ENCODE data around the gene SHISAL2B.
A peak's percentile ranks its signal among the peaks of the same experiment; 100 is the strongest.
"Not testable (repeated sequence)": the region's sequence is repeated elsewhere in the genome, so short reads cannot be mapped to it uniquely, and the experiment has no call there.

The SHISAL2B gene

DNA sequence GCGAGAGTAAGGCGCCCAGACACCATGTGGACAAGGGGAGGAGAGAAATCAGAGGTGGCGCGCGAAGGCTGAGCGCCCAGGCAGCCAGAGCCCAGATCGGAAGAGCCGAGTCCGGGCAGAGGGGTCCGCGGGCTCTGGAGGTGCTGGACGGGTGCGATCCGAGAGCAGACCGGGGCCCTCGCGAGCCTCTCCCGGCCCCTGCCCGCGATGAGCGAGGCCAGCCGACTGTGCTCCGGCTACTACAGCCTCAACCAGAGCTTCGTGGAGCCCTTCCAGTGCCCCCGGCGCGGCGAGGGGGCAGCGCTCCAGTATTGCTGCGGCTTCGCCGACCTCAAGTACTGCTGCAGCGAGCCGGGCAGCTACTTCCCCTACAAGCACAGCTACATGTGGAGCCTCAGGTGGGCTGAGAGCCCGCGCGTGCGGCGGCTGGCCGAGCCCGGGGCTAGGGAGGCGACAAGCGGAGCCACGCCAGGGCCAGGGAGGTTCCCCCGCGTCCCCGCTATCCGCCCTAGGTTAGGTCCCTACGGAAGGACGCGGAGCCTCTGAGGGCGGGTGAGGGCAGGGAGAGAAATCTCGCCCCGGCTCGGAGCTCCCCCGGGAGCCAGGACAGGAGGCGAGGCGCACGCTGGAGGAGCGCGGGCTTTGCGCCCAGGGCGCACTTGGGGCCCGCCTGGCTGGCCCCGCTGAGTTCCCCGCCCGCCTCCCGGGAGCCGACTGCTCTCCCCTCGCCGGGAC is at the start of gene SHISAL2B:
Gene SHISAL2B (plus strand): TSS at position 87 of the 735 bp plus-strand sequence. CDS start 121 bp downstream, at position 208.
- FAIRE-seq, result no peak
- DNase-seq (ENCODE audit: low spot score), result peak; percentile 56

DNA sequence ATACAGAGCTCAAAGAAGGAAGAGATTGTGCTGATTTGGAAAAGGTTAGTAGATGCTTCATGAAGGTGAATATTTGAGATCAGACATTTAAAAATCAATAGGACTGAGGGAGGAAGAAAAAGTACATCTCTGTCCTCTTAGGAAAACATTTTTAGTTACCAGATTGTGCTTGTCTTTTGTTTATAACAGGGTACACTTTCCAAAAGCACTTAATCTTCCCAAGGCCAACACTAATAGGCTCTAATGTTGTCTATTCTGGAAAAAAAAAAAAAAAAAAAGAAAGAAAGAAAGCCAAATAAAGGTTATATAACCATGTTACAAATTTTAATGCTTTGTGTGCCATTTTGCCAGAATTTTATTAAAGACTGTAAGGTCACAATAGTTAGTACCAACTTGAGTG is 45.5 kb upstream of the SHISAL2B start:
- DNase-seq (ENCODE audit: low spot score) (no peak), FAIRE-seq (no peak)

DNA sequence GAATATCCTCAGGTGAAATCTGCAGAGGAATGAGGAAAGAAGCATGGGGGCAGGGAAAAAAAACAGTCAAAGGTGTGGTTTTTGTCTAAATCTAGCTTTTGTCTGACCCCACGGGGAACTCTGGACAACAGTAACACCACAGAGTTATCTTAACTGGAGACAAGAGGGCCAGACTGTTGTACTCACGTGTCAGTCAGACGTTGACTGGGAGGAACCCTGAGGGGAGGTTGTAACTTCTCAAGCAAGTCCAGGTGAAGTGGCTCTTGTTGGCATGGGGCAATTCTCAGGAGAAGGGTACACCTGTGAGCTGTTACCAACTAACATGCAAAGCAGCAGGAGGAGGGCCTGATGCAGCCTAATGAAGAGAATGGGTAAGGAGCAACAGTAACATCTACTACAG is 44.1 kb upstream of the SHISAL2B start:
- no peak for DNase-seq (ENCODE audit: low spot score)

DNA sequence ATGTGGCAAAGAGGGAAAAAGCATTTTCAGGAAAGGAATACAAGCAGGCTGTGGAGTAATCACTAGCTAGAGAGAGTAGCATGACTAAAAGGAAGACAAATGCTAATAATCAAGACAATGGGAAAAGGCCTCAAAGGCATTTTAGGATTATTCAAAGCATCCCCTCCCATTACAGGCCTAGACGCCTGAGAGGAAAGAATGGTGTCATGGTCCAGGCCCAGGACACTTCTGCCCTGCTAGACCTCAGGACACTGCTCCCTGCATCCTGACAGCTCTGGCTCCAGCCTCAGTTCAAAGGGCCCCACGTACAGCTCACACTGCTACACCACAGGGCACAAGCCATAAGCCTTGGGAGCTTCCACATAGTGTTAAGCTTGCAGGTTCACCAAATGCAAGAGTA is 40.8 kb upstream of the SHISAL2B start:
- no peak for FAIRE-seq
- DNase-seq (ENCODE audit: low spot score), result no peak

More for the DNA sequence above, 44.1 kb upstream of the SHISAL2B start:
- FAIRE-seq, result no peak

DNA sequence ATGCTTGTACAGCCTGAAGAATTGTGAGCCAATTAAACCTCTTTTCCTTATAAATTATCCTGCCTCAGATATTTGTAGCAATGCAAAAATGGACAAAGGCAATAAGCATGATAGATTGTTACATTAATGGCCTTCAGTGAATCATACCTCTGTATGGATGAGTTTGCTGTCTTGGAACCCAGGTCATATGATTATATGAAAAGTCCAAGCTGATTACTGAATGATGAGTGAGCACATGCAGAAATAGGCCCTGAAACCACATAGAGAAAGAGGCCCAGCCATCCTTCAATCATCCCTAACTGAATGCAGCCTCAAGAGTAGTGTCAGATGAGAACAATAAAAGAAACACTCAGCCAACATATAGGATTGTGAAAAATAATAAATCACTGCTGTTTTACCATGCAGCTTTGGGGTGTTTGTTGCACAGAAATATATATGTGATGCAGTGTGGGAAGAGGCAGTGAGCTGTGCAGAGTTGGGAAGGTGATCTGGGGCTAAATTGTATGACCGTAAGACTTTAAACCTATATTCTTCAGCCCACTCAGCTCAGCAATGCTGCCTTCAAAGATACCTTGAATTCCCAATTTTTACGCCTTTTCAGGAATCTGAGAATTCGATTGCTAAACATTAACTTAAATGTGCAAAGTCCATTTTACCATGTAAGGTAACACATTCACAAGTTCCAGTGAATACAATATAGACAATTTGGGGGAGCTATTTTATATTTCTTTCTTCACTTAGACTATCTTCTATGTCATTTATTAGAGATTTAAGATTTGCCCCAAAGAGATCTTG is 36.3 kb upstream of the SHISAL2B start:
- DNase-seq (ENCODE audit: low spot score) (no peak), FAIRE-seq (no peak)

DNA sequence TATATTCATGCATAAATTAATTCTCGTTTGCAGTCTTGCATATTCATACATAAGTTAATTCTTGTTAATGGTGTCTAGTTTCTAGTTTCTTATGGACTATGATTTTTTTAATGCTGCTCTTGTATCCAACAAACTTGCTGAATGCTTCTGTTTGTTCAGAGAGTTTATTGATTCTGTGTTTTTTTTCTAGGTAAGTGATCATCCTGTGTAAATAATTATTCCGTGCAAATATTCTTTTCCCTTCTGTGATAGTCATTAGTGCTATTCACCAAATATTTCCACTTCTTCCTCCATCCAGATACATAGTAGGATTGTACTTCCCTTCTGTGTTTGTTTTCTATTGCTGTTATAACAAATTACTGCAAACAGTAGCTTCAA is 35.8 kb upstream of the SHISAL2B start:
- DNase-seq (ENCODE audit: low spot score), result no peak
- no peak for FAIRE-seq

DNA sequence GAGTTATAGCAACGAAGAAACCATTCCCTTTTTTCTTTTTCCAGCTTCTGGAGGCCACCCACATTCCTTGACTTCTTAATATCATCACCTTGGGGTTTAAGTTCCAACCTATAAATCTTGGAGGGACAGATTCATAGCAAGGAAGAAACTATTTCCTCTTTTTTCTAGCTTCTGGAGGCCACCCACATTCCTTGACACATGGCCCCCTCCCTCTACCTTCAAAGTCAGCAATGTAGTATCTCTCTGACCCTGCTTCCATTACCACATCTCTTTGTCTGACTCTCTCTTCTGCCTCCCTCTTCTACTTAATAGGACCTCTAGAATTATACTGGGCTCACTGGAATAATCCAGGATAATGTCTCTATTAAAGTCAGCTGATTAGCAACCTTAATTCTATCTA is 34.7 kb upstream of the SHISAL2B start:
- no peak for DNase-seq (ENCODE audit: low spot score)
- no peak for FAIRE-seq

DNA sequence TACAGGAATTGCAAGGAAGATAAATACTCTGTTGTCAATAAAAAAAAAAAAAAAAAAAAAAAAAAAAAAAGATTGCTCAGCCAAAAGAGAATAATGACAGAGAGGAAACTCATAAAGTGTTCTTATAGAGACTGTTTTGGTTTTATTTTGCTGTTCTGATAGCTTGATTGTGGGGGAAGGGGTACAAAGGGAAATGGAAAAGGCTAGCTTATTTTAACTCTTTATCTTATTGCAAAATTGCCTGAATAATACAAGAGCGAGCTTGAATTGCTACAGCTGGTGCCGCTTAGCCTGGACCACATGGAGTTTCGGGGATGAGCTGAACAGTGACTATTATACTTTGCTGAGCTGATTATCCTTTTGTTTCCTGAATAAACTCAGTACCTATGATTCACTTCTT is 31.0 kb upstream of the SHISAL2B start:
- FAIRE-seq (no peak), DNase-seq (ENCODE audit: low spot score) (no peak)

DNA sequence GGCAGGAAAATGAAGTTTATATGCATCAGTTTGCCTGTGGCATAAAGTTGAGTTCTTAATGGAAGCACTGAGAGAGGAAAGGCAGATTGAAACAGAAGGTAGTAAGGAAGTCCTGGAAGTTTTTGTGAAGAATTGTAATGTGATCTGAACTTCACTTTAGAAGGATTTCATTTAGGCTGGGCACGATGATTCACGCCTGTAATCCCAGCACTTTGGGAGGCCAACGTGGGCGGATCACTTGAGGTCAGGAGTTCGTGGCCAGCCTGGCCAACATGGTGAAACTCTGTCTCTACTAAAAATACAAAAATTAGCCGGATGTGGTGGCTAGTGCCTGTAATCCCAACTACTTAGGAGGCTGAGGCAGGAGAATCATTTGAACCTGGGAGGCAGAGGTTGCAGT is 27.1 kb upstream of the SHISAL2B start:
- DNase-seq (ENCODE audit: low spot score); FAIRE-seq: not testable (repeated sequence)

DNA sequence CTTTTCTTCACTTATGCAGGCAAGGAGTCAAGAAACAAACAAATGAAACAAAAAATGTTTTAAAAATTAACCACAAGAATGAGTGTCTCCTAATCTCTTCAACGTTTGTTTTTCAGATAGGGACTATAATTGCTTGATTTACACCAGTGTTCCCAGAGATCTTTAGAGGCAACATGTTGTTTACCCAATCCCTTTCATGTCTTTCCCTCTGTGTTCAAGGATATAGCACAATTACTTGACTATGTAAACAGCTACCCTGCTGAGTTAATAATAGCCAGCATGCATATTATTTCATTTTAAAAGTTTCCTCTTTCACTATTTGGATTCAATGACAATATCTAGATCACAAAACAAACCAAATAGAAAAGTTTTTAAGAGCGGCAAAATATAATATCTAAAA is 25.1 kb upstream of the SHISAL2B start:
- FAIRE-seq (no peak), DNase-seq (ENCODE audit: low spot score) (no peak)

DNA sequence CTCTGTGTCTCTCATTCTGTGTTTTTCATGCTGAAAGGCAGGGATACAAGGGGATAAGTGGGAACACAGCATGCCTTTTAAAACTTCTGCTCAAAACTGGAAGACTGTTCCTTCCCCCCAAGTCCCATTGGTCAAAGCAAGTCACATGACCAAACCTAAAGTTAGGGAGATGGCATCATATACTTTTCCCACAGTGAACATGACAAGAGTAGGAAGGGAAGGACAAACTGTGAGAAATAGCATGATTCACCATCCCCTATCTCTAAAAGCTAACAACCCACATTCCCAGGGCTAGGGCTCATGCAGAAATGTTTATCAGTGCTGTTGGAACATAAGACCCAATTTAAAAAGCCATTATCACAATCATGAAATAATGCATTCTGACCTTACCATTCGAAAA is 24.2 kb upstream of the SHISAL2B start:
- no peak for FAIRE-seq
- no peak for DNase-seq (ENCODE audit: low spot score)

DNA sequence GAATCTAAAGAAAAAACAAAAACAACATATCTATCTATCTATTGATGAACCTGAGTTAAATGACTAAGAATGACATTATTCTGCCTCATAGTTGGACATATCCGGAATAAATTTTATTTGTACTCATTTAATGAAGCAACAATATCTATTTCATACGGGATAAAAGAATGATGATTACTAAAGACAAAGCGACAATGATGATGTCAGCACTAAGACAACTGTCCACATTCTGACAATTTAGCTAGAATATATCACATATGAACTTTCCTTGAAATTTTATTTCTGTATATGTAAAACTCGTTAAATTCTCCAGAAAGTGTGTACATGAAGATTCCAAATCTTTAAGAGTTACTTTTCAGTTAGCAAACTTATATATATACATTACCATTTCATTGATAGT is 23.2 kb upstream of the SHISAL2B start:
- no peak for DNase-seq (ENCODE audit: low spot score)
- FAIRE-seq, result no peak

DNA sequence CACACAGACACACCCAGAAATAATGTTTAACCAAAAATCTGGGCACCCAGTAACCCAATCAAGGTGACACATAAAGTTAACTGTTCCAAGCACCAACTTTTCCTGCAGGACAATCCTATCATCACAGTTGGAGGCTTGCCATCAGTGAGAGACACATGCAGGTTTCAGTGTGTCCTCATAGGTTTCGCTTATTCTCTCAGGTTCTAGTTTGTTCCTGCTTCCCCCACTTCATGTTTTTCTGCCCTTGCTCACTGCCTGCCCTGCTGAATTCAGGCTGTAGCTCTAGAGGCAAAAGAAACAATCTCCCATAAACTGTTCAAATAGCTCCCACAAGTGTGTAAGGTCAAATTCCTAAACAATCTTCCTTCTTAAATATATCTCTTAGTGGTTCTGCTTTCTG is 20.0 kb upstream of the SHISAL2B start:
- FAIRE-seq, result no peak
- DNase-seq (ENCODE audit: low spot score), result no peak

DNA sequence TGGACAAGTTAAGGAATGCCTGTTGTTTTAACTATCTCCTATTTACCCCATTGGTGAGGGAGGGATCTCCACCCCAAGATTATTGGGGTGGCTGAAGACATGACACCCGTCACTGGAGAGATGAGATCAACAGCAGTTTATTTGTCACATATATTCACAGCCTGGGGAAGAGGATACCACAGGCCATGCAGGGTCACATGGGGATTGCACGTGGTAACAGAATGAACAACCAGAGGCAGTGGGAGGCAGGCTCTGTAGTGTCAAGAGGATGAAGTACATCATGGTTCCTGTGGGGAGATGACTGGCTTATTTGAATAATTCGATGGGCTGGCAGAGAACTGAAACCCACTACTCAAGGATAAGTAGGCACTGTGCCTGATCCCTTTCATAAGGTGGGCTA is 18.6 kb upstream of the SHISAL2B start:
- FAIRE-seq (no peak), DNase-seq (ENCODE audit: low spot score) (no peak)

DNA sequence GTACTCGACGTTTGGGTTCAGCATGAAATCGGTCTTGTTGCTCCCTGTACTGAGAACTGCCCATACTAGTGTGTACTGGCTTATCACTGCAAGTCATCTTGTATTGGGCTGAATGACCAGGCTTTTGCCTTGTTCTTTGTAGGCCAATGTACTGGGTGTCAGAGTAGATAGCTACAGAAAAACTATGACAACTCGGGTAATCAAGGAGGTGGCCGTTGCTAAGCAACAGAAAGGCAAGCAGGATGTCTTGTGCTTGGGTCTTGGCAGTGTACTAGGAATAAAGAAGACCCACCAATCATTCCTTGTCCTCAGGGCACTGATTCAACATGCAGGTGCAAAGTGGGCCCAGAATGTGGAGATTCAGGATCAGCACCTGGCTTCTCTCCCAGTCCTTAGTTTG is 11.9 kb upstream of the SHISAL2B start:
- DNase-seq (ENCODE audit: low spot score), result no peak

DNA sequence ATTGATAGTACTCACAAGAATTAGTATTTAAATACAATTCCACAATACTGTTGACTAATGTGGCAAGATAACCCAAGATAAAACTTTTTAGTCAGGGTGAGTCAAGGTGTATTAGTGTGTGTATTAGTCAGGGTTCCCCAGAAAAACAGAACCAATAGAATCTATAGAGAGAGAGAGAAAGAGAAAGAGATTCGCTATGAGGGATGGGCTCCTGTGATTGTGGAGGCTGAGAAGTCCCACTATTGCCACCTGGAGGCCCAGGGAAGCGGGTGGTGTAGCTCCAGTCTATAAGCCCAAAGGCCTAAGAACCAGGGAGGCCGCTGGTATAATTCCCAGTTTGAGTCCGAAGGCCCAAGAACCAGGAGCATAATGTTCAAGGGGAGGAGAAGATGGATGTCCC is 10.0 kb upstream of the SHISAL2B start:
- DNase-seq (ENCODE audit: low spot score), result peak; percentile 19

More for the DNA sequence above, 11.9 kb upstream of the SHISAL2B start:
- no peak for FAIRE-seq

DNA sequence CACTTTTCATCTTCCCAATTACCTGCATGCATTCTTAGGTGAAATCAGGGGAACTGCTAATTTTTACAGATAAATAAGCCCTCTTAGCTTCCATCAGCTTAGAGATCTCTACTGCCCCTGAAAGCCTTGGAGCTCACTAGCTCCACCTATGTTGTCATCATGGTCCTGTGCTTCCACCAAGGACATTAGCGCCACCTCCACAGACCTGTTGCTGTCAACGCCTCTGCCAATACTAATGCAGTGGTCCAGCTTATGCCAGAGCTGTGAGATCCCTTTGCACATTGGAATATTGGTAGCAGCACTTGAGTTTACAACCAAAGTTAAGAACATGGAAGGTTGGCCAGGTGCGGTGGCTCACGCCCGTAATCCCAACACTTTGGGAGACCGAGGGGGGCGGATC is 7.7 kb upstream of the SHISAL2B start:
- DNase-seq (ENCODE audit: low spot score) (no peak), FAIRE-seq (no peak)

More for the DNA sequence above, 10.0 kb upstream of the SHISAL2B start:
- no peak for FAIRE-seq

DNA sequence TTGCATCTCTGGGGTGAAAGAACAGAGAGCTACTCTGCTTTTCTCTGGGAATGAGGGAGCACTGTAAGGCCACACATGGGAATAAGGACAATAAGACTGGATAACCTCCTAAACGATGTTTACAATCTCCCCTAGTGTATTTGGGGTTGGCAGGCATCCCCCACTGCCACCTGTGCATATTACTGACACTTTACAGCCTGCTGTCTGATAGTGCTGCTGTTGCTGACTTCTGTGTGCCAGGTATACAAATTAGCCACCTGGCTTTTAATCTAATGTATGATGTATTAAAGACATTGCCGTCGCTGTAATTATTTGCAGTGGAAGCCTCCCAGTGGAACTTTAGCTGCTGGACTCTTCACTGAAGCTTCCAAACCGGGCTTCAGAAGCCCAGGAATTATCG is 4.4 kb upstream of the SHISAL2B start:
- DNase-seq (ENCODE audit: low spot score) (no peak), FAIRE-seq (no peak)

DNA sequence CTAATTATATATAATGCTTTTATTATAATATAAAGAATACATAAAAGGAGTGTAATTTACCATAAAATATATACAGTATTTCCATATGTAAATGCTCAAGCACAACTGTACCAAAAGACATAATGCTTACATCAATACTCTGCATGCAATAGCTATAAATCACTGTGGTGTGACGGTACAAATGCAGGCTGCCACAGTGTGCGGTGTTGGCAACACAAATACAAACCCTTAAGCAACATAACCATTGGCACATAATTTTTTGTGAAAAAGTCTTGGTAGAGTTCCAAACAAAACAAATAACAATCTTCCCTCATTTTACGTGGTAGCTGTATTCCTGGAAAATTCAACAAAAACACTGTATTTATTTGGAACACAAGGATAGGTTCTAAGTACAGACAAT is 1.9 kb upstream of the SHISAL2B start:
- DNase-seq (ENCODE audit: low spot score), result no peak
- FAIRE-seq, result no peak

DNA sequence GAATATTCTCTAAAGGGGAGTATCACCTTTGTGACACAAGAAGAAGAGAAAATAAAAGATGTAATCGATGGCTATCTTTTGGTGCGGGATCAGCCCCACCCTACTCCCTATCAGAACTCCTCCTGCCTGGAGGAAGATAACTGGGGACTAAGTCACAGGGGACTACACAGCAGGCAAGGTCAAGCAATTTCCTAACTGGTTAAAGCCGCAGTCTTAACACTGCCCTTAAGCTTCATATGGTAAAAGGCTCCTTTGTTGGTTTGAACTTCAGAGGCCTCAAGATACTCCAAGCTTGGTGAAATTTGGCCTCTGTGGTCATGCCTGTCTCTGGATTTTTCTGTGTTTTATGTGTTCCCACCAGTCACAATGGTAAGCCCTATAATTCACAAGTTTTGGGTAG is 1.3 kb upstream of the SHISAL2B start:
- FAIRE-seq, result no peak
- no peak for DNase-seq (ENCODE audit: low spot score)

DNA sequence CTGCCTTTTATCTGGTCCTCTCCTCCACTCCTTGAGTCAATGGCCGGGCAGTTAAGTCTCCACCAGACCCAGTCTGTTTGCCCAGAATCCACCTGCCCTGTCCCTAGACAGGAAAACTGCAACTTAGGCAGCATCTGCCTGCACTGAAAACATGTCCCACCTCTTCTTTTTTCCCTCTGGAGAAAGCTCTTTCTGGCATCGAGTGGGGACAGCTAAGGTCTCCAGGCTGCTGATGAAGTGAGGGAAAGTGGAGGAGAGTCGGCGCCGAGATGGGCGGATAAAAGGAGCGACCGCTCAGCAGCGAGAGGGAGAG is 243 bp upstream of the SHISAL2B start:
- FAIRE-seq, result no peak
- DNase-seq (ENCODE audit: low spot score), result no peak

DNA sequence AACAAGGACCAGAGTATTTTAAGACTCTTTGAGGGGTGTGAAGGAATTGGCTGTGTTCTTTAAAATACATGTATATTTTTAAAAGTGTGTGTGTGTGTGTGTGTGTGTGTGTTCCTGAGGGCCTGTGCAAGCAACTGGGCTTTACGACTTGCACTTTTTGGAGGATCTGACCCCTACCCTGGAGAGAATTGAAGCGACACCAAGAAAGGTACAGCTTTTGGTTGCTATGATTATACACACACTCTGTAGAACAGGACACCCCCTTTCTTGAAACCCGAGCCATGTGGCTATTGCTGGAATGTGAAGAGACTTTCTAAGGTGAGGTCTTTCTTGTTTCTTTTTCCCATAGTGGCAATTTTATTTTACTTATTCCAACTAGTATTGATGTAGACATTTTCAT is 988 bp downstream of the SHISAL2B start:
- DNase-seq (ENCODE audit: low spot score), result no peak
- no peak for FAIRE-seq

DNA sequence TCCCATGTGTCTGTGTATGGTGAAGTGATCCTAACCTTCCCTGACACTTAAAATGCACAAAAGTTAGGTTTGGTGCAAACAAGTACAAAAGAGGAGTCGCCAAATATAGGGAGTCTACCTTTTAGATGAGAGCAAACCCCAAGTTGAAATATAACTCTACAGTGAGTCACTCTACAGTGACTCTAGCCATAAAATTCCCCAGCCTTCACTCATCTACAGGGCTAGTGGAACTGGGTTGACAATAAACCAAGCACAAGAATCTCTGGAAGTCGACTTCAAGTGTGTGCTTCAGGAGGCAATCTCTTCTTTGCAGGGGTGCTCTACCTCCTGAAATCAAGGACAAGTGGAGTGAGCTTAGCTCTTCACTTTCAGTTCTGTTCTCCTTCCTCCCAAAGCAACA is 3.3 kb downstream of the SHISAL2B start:
- FAIRE-seq (no peak), DNase-seq (ENCODE audit: low spot score) (no peak)

Measured in urothelium cell line (cell line).